GM13976 (cell line): Measurements from ENCODE around the gene C10orf143.
"Not testable (repeated sequence)": the region's sequence is repeated elsewhere in the genome, so short reads cannot be mapped to it uniquely, and the experiment has no call there.

ENCODE experiments used
- DNase-seq: peaks from one replicate; pipeline ENCODE4 v3.0.0; 2012; ENCODE audit warnings: low spot score
- in situ Hi-C: fragments of 300-500 bp; cut with MboI; formaldehyde crosslinking; loops from one replicate; pipeline ENCODE4 v1.12.0; 2022; ENCODE audit warnings: low sequenced_read_pairs, mixed read lengths, inconsistent platforms; ENCODE audit not compliant: unreplicated experiment
- TF ChIP-seq, protein P1 (sequence below): IDR thresholded peaks from 2 replicates; pipeline ENCODE4 v1.5.1; 2012; ENCODE audit warnings: borderline replicate concordance, mild to moderate bottlenecking; ENCODE audit not compliant: insufficient read depth; ENCODE audit errors: extremely low read depth, missing control alignments, control extremely low read depth

The C10orf143 gene

GRCh38 chr10:130026670-130027456, 83.8 kb downstream of the C10orf143 start:
- DNase-seq, result no peak
- TF ChIP-seq, protein P1, sequence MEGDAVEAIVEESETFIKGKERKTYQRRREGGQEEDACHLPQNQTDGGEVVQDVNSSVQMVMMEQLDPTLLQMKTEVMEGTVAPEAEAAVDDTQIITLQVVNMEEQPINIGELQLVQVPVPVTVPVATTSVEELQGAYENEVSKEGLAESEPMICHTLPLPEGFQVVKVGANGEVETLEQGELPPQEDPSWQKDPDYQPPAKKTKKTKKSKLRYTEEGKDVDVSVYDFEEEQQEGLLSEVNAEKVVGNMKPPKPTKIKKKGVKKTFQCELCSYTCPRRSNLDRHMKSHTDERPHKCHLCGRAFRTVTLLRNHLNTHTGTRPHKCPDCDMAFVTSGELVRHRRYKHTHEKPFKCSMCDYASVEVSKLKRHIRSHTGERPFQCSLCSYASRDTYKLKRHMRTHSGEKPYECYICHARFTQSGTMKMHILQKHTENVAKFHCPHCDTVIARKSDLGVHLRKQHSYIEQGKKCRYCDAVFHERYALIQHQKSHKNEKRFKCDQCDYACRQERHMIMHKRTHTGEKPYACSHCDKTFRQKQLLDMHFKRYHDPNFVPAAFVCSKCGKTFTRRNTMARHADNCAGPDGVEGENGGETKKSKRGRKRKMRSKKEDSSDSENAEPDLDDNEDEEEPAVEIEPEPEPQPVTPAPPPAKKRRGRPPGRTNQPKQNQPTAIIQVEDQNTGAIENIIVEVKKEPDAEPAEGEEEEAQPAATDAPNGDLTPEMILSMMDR, result no peak

DNA sequence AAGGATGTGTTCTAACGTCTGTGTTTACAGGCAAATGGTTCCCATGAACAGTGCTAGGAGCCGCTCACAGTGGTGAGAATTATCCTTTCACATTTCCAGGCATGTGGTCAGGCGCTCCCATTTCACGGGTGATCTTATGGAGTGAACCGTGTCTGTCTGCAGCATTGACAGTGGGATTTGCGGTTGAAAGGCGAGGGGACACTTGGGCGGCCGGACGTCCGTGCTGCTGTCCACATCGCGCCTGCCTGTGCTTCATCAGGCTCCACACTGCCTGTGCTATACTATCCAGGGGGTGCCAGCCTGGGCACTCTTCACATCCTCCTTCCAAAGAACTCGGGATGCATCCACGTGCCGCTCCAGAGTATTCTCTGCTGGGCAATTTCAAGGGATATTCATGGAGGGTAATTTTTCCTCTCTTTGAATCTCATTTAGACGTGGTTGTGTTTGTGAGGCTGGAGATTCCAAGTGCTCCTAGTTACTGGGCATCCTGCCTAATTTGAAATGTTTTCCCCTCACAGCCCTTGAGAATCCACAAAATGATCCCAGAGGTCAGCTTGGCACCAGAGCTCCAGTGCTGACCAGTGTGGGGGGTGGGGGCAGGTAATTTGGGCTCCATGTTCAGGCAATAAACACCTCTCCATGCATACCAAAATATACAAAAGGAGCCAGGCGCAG, 84.7 kb downstream of the C10orf143 start:
- in situ Hi-C loops, result no loop called here
- no peak for DNase-seq
- TF ChIP-seq, protein P1, result no peak

More at GRCh38 chr10:130026670-130027456, 83.8 kb downstream of the C10orf143 start:
- in situ Hi-C loops, result no loop called here

DNA sequence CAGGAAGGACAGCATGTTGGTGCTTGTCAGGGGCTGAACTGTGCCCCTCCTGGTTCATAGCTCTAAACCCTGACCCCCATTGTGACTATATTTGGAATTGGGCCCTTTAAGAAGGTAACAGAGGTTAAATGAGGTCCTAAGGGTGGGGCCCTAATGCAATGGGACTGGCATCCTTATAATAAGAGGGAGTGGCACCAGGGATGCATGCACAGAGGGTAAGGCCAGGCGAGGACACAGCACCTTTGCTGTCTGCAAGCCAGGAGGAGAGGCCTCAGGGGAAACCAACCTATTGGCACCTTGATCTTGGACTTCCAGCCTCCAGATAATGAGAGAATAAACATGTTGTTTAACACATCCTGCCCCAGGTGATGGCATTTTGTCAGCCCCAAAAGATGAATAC, 85.3 kb downstream of the C10orf143 start:
- TF ChIP-seq, protein P1, result no peak
- no peak for DNase-seq
- in situ Hi-C loops, result no loop called here

DNA sequence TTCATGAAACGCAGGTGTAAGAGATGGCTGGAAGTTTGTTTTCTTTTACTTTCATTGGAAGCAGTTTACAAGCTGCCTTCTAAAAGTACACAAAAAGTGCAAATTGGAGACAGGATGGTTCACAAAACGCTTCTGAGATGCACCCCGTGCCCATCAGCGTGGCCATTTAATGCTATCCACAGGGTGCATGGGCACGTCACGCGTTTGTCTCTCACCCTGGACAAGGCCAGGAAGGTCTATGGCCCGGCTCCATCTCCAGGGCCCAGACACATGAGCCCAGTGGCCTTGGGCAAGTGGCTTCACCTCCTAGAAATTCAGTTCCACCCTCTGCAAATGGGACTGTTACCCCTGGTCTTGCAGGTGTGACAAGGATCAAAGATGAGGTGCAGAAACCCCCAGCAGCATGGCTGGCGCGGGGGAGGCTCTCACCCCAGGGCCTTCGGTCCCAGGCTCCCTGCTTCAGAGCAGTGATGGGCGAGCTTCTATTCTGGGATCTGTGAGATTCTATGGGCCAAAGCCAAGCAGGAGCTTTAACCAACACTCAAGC, 85.8 kb downstream of the C10orf143 start:
- TF ChIP-seq, protein P1, result no peak
- no peak for DNase-seq
- in situ Hi-C loops, result no loop called here

- in situ Hi-C loops, DNase-seq: not testable (repeated sequence)
Measured at GRCh38 chr10:130024326-130024725, 86.3 kb downstream of the C10orf143 start.

DNA sequence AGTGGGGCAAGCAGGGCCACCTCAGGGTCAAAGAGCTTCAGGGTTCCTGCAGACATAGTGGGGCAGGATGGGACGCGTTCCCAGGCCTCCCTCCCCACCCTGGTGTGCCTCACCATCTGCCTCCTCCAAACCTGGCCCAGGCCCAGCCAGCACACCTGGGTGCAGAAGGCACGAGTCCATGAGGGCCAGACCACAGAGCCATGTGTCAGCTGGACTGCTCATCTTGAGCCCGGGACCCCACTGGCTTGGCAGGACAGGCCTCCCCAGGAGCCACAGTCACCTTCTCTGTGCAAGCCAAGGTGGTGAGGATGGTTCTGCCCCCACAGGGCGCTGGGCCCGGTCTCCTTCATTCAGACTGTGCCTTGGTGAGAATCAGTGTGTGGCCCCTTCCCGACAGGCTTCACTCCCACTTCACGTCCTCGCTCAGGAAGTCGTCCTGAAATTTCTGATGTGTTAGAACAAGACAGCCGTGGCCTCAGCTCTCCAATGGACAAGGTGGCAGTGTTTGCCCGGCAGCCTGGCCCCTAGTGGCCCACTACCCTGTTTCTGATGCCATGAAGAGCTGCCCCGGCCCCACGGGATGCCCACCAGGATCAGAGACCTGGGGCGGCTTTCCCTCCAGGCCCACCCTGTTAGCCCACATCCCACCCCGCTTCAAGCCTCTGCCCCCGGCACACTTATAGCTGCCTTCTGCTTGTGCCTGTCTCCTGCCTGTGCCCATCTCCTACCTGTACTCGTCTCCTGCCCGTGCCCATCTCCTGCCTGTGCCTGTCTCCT, 87.0 kb downstream of the C10orf143 start:
- in situ Hi-C loops, result no loop called here
- DNase-seq, result no peak
- TF ChIP-seq, protein P1, result no peak
